AG20443 (cell line): ENCODE data around the gene RPL29.
"Not testable (repeated sequence)": the region's sequence is repeated elsewhere in the genome, so short reads cannot be mapped to it uniquely, and the experiment has no call there.

Source experiments
- DNase-seq: peaks from one replicate; pipeline ENCODE4 v3.0.0; 2012; ENCODE audit warnings: low spot score, mixed read lengths

RPL29 gene

GRCh38 chr3:52005571-52005986, 9.9 kb upstream of the RPL29 start:
- peak; percentile 74 for DNase-seq

GRCh38 chr3:52004906-52005395, 9.3 kb upstream of the RPL29 start:
- no peak for DNase-seq

DNA sequence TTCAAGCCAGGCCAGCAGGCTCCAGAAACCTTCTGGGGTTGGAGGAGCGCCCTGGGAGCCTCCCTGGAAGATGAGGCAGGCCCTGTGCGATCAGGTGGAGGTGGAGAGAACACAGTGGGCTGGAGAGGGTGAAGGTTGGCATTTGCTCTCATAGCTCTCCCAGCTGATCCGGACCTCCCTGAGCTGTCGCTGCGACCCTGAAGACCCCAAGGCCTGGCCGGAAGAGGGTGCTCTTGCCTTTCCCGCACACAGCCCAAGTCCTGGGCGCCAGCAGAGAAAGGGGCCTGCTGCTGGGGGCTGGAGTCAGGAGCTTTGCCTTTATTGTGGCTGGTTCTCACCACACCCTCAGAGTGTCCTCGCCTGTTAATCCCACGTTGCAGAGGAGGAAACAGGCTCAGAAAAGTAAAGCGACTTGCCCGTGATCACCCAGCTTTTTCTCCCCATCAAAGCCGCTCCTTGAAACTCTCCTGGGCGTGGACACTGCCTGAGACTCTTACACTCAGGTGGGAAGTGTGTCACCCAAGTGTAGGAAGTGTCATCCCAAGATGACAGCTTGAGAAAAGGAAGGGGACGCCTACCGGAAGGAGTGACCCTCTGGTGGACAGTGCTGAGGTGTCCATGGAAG, 8.6 kb upstream of the RPL29 start:
- peak; percentile 45 for DNase-seq

- DNase-seq, result no peak
These were observed 7.1 kb upstream of the RPL29 start for GRCh38 chr3:52002748-52003147.

DNA sequence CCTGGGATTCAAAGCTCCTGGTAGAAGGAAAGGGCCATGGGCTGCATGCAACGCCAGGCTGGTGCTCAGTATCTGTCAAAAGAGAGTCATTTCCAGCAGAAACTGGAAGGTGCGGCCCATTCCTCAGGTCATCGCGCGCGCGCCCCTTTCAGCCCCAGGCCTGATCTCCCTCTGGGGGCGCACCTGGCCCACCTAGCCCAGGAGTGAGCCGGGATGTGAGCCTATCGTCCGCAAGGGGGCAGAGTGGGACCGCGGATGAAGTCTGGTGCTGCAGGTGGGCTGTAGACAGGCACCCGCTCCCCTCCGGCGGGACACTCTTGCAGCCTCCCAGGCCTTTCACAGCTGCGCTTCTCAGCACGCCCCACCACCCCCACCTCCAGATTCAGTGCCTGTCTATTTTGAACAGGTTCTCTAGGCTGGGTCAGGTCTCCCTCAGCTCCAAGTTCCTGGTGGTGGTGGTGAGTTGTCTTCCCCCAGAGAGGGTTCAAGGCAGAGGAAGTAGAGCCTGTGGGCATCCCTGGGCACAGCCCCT, 5.8 kb upstream of the RPL29 start:
- peak; percentile 89 for DNase-seq

DNA sequence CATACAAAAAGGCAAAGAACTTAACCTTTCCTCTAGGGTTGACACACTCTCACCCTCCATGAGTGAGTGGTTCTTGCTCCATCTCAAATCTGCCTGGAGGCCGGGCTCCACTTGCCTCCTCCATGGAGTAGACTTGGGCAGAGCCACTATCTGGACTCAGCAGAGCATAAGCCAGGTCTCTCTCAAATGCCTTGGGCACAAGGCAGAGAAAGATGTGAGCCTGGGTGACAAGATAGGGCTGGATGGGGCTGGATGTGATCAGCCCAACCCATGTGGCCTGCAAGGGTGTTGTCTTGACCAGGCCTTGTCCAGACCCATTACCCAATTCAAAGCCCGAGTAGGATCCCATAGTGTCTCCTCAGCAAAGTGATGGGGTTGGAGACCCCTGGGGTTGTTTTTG, 4.2 kb upstream of the RPL29 start:
- DNase-seq, result no peak

DNA sequence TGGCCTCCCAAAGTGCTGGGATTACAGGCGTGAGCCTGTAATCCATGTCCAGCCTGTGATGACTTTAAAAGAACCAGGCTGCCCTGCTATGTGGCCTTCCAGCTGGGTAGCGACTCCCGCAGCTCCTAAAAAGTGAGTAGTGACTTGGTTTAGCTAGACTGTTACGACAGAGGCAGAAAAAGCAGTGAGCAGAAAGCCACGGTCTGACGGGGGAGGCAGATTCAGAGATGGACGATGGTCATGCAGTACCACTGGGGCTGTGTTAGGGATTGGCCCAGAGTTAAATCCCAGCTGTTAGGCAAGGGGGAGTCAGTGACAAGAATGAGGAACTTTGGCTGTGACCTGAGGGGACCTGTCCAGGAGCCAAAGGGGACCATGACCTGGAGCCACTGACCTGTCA, 3.1 kb upstream of the RPL29 start:
- no peak for DNase-seq

DNA sequence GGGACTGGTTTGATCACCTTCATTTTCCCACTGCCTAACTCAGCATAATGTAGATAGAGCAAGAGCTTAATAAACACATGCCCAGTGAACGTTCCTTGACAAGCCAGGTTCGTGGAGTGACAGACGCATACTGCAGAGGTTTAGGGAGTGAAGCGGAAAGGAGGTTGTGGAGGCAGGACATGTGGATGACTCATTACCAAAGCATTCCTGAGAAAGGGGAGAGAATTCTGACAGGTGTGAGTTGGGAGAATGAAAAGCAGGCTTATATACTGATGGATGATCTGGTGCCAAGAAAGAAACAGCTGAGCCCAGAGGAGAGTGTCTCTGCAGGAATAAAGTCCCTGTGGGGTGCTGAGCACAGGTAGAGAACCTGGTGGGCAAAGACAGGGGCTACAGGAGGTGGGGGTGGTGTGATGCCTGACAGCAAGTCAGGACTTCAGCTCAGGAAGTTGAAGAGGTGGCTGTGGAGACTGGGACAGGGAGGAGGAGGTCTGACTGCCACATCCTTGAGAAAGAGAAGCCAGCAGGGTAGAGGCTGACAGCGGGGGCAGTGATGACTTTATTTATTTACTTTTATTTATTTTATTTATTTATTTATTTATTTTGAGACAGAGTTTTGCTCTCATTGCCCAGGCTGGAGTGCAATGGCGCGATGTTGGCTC, 2.4 kb upstream of the RPL29 start:
- DNase-seq, result no peak

DNA sequence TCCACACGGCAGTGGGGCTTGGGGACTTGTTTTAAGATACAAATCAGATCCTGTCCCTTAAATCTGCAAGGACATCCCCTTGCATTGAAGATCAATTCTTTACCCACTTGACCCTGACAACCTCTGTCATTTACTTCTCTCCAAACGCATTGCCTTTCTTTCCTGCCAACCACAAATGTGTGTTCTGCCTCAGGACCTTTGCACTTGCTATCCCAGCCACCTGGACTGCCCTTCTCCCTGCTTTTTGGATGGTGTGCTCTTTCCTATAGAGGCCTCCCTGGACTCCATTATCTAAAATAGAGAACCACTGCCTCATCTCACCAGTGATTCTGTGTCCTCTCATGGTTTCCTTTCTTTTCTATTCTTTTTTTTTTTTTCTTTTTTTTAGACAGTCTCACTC, 1.5 kb upstream of the RPL29 start:
- no peak for DNase-seq

DNA sequence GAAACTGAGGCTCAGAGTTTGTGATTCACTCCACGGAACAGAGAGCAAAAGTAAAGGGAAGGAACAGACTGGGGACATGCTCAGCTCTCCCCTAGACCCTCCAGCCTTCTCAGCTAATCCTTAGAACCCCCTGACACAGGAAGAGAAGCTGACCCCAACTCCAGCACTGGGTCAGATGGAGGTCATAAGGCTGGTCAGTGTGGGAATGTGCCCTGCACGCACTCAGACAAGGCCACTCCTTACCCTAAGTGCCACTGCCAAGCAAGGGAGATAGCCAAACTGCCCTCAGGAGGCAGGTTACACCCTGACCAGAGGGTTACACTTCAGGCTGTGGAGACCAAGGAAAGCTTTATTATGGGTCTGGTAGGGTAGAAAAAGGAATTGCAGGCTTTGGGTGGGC, 1.2 kb downstream of the RPL29 start:
- no peak for DNase-seq

- not testable (repeated sequence) for DNase-seq
These were observed 2.0 kb downstream of the RPL29 start for GRCh38 chr3:51993657-51994056.

GRCh38 chr3:51992017-51992682, 3.5 kb downstream of the RPL29 start:
- no peak for DNase-seq

DNA sequence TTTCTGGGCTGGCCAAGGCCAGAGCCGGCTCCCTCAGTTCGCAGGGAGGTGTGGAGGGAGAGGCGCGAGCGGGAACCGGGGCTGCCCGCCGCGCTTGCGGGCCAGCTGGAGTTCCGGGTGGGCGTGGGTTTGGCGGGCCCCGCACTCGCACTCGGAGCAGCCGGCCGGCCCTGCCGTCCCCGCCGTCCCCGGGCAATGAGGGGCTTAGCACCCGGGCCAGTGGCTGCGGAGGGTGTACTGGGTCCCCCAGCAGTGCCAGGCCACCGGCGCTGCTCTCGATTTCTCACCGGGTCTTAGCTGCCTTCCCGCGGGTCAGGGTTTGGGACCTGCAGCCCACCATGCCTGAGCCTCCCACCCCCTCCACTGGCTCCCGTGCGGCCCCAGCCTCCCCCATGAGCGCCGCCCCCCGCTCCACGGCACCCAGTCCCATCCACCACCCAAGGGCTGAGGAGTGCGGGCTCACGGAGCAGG, 5.2 kb downstream of the RPL29 start:
- DNase-seq, result not testable (repeated sequence)

GRCh38 chr3:51988286-51989146, 7.2 kb downstream of the RPL29 start:
- no peak for DNase-seq

- no peak for DNase-seq
These were observed 8.1 kb downstream of the RPL29 start for GRCh38 chr3:51987568-51987967.

- DNase-seq, result no peak
These were observed 9.4 kb downstream of the RPL29 start for GRCh38 chr3:51986010-51986947.

- no peak for DNase-seq
These were observed 10.6 kb downstream of the RPL29 start for GRCh38 chr3:51985063-51985462.

DNA sequence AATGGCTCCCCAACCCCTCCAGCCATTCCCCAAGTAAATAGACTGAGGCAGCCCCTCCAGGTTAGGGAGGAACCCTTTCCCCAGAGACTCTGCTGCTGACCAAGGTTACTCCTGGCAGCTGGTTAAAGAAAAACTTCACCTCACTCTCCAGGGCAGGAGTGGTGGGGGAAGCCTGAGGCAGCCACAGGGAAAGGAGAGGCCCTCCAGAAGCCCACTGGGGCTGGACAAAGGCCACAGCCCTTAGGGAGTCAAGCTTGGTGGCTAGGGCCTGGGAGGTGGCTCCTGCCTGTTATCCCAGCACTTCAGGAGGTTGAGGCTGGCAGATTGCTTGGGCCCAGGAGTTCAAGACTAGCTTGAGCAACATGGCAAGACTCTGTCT, 11.4 kb downstream of the RPL29 start:
- DNase-seq, result no peak

DNA sequence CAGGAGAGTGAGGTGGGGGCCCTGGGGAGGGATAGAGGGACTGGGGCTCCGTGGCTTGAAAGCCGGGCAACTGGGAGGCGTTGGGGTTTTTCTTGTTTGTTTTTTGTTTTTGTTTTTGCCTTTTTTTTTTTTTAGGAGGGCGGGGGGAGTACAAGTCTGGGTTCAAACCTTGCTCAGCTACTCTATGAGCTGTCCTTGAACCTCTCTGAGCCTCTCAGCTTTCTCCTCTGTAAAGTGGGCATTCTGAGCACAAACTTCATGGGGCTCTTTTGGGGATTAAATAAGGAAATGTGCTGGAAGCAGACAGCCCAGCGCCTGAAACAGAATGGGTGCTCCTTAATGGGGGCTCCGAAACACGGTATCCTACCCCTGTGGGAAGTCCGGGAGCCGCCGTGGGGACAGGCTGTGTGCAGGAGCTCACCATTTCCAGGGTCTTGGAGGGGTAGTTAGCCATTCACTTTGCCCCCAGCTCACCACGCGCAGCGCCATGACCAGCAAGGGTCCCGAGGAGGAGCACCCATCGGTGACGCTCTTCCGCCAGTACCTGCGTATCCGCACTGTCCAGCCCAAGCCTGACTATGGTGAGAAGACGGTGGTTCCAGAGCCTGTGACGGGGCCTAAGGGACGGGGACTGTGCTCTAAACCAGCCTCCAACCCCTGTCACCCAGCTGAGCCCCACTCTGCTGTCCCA, 12.0 kb downstream of the RPL29 start:
- DNase-seq, result no peak
